ENCODE measurements around the gene ATP10A.

- TF ChIP-seq RFX5 (IDR thresholded peaks at IDR 0.05; ENCODE audit: low read length) (no peak), CTCF (IDR thresholded peaks at IDR 0.05) (no peak), USF2 (IDR thresholded peaks at IDR 0.05; ENCODE audit: borderline replicate concordance, low read depth, low read length) (no peak), CHD2 (IDR thresholded peaks at IDR 0.05; ENCODE audit: low read length, partially characterized antibody) (no peak)
Observed at GRCh38 chr15:25703726-25704125, 159.4 kb downstream of the ATP10A start.
